WTC11 (cell line): ENCODE measurements around the gene PHYHIPL. TPM values are rescaled to one million over a fixed set of nuclear protein-coding genes. Genes with fewer than 3 reads are reported as not detected.

Source experiments
- ATAC-seq: fragments of 200-7000 bp; cut with Tn5 transposase; 2 replicates; pipeline ENCODE4 v1.10.0; 2021; ENCODE audit warnings: mild to moderate bottlenecking, moderate library complexity
- CTCF ChIA-PET: fragments of 300-600 bp; sonication (Branson Sonifier 250); formaldehyde crosslinking; loops from one replicate; lab custom pipeline; 2021; ENCODE audit warnings: antibody characterized with exemption; lab: Charles Lee
- POLR2A ChIA-PET: fragments of 350-600 bp; sonication (Branson Sonifier 250); formaldehyde crosslinking; loops from one replicate; lab custom pipeline; 2021; ENCODE audit warnings: antibody characterized with exemption; lab: Charles Lee
- DNase-seq: peaks from one replicate; pipeline ENCODE4 v3.0.0; 2021; ENCODE audit warnings: low spot score
- H3K27ac Mint-ChIP-seq: 2 replicates; pipeline ENCODE4 v1.8.0; 2021; ENCODE audit warnings: mixed read lengths
- H3K27me3 Mint-ChIP-seq: 2 replicates; pipeline ENCODE4 v1.8.0; 2021; ENCODE audit warnings: low read depth, mild to moderate bottlenecking, moderate library complexity, mixed read lengths
- H3K36me3 Mint-ChIP-seq: 2 replicates; pipeline ENCODE4 v1.8.0; 2021; ENCODE audit warnings: mixed read lengths
- H3K4me1 Mint-ChIP-seq: 2 replicates; pipeline ENCODE4 v1.8.0; 2022; ENCODE audit warnings: mixed read lengths
- H3K4me3 Mint-ChIP-seq: 2 replicates; pipeline ENCODE4 v1.8.0; 2021; ENCODE audit warnings: mild to moderate bottlenecking, moderate library complexity, mixed read lengths
- H3K9me3 Mint-ChIP-seq: 2 replicates; pipeline ENCODE4 v1.8.0; 2021; ENCODE audit warnings: mixed read lengths
- ATF1 ChIP-seq: sonication (generic); formaldehyde crosslinking; IDR thresholded peaks from 2 replicates; pipeline ENCODE4 v1.8.1; 2023; ENCODE audit warnings: mild to moderate bottlenecking, moderate library complexity, missing genetic modification reagents
- CREM ChIP-seq: sonication (generic); formaldehyde crosslinking; IDR thresholded peaks from 2 replicates; pipeline ENCODE4 v1.8.1; 2022; ENCODE audit warnings: mild to moderate bottlenecking, missing genetic modification reagents, moderate library complexity
- GTF2I ChIP-seq: fragments of 250-450 bp; sonication (Bioruptor Pico); conservative IDR thresholded peaks from 2 replicates; pipeline ENCODE4 v1.4.0; 2021; ENCODE audit warnings: mild to moderate bottlenecking
- MYBL2 ChIP-seq: sonication (generic); formaldehyde crosslinking; IDR thresholded peaks from 2 replicates; pipeline ENCODE4 v1.8.1; 2023; ENCODE audit warnings: mild to moderate bottlenecking, moderate library complexity, missing genetic modification reagents
- NFATC4 ChIP-seq: fragments of 250-450 bp; sonication (Bioruptor Pico); IDR thresholded peaks from 2 replicates; pipeline ENCODE4 v1.9.0; 2021; ENCODE audit warnings: mild to moderate bottlenecking
- NR1H2 ChIP-seq: sonication (generic); formaldehyde crosslinking; IDR thresholded peaks from 2 replicates; pipeline ENCODE4 v1.9.0; 2021; ENCODE audit warnings: mild to moderate bottlenecking, moderate library complexity, missing genetic modification reagents
- RELA ChIP-seq: sonication (generic); formaldehyde crosslinking; IDR thresholded peaks from 2 replicates; pipeline ENCODE4 v1.8.1; 2022; ENCODE audit warnings: missing genetic modification reagents, mild to moderate bottlenecking, borderline replicate concordance
- TEAD4 ChIP-seq: sonication (generic); formaldehyde crosslinking; IDR thresholded peaks from 2 replicates; pipeline ENCODE4 v1.8.0; 2022; ENCODE audit warnings: mild to moderate bottlenecking, missing genetic modification reagents
- ZNF232 ChIP-seq: sonication (generic); formaldehyde crosslinking; IDR thresholded peaks from 2 replicates; pipeline ENCODE4 v1.8.0; 2022; ENCODE audit warnings: mild to moderate bottlenecking, missing genetic modification reagents
- ZNF416 ChIP-seq: fragments of 250-450 bp; sonication (Bioruptor Pico); IDR thresholded peaks from 2 replicates; pipeline ENCODE4 v1.9.0; 2021; ENCODE audit warnings: mild to moderate bottlenecking, inconsistent platforms
- ZNF423 ChIP-seq: fragments of 250-450 bp; sonication (Bioruptor Pico); IDR thresholded peaks from 2 replicates; pipeline ENCODE4 v2.1.2; 2022; ENCODE audit warnings: mild to moderate bottlenecking, moderate library complexity
- total RNA-seq: library from RNA; stranded (reverse); gene quantifications from 3 replicates; pipeline ENCODE4 v1.2.3, GENCODE V29; 2021
- TF ChIP-seq, protein P1 (sequence below): sonication (generic); formaldehyde crosslinking; IDR thresholded peaks from 2 replicates; pipeline ENCODE4 v1.8.1; 2023; ENCODE audit warnings: mild to moderate bottlenecking, missing genetic modification reagents, moderate library complexity
- TF ChIP-seq, protein P2 (sequence below): sonication (generic); formaldehyde crosslinking; IDR thresholded peaks from 2 replicates; pipeline ENCODE4 v1.8.0; 2022; ENCODE audit warnings: missing genetic modification reagents
- TF ChIP-seq, protein P3 (sequence below): sonication (generic); formaldehyde crosslinking; IDR thresholded peaks from 2 replicates; pipeline ENCODE4 v1.8.1; 2023; ENCODE audit warnings: mild to moderate bottlenecking, missing genetic modification reagents, moderate library complexity
- TF ChIP-seq, protein P4 (sequence below): sonication (generic); formaldehyde crosslinking; IDR thresholded peaks from 2 replicates; pipeline ENCODE4 v1.8.0; 2023; ENCODE audit warnings: mild to moderate bottlenecking, missing genetic modification reagents
- TF ChIP-seq, protein P5 (sequence below): sonication (generic); formaldehyde crosslinking; IDR thresholded peaks from 2 replicates; pipeline ENCODE4 v1.8.1; 2022; ENCODE audit warnings: mild to moderate bottlenecking, missing genetic modification reagents, moderate library complexity, borderline replicate concordance
- TF ChIP-seq, protein P6 (sequence below): sonication (generic); formaldehyde crosslinking; IDR thresholded peaks from 2 replicates; pipeline ENCODE4 v1.8.1; 2023; ENCODE audit warnings: mild to moderate bottlenecking, missing genetic modification reagents
- TF ChIP-seq, protein P7 (sequence below): sonication (generic); formaldehyde crosslinking; IDR thresholded peaks from 2 replicates; pipeline ENCODE4 v1.8.1; 2023; ENCODE audit warnings: mild to moderate bottlenecking, missing genetic modification reagents, borderline replicate concordance

PHYHIPL gene
- total RNA-seq, 1 experiment from 2014 or later = 0.13 TPM

DNA sequence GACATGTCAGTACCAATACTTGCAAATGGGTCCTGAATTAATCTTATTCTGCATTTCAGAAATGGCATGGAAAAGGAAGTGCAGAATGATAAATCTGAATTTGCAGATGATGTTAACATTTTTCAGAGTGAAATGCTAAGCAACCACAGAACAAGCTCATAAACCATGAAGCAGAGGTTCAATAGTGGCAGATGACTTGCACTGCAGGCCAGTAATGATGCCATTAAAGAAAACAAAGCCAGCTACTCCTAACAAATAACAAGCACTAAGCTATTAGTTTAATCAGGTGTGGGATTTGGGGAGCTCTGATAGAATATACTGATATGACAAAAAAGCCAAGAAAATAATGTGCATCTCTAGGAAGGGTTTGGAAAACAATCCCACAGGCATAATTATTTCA is 100.5 kb downstream of the PHYHIPL start (continued):
- TF ChIP-seq, protein P1, sequence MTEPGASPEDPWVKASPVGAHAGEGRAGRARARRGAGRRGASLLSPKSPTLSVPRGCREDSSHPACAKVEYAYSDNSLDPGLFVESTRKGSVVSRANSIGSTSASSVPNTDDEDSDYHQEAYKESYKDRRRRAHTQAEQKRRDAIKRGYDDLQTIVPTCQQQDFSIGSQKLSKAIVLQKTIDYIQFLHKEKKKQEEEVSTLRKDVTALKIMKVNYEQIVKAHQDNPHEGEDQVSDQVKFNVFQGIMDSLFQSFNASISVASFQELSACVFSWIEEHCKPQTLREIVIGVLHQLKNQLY (CRISPR knock-in tag) = no peak
- TF ChIP-seq, protein P2, sequence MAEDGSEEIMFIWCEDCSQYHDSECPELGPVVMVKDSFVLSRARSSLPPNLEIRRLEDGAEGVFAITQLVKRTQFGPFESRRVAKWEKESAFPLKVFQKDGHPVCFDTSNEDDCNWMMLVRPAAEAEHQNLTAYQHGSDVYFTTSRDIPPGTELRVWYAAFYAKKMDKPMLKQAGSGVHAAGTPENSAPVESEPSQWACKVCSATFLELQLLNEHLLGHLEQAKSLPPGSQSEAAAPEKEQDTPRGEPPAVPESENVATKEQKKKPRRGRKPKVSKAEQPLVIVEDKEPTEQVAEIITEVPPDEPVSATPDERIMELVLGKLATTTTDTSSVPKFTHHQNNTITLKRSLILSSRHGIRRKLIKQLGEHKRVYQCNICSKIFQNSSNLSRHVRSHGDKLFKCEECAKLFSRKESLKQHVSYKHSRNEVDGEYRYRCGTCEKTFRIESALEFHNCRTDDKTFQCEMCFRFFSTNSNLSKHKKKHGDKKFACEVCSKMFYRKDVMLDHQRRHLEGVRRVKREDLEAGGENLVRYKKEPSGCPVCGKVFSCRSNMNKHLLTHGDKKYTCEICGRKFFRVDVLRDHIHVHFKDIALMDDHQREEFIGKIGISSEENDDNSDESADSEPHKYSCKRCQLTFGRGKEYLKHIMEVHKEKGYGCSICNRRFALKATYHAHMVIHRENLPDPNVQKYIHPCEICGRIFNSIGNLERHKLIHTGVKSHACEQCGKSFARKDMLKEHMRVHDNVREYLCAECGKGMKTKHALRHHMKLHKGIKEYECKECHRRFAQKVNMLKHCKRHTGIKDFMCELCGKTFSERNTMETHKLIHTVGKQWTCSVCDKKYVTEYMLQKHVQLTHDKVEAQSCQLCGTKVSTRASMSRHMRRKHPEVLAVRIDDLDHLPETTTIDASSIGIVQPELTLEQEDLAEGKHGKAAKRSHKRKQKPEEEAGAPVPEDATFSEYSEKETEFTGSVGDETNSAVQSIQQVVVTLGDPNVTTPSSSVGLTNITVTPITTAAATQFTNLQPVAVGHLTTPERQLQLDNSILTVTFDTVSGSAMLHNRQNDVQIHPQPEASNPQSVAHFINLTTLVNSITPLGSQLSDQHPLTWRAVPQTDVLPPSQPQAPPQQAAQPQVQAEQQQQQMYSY (CRISPR knock-in tag) = no peak
- no peak for TF ChIP-seq MYBL2 (CRISPR knock-in tag)

DNA sequence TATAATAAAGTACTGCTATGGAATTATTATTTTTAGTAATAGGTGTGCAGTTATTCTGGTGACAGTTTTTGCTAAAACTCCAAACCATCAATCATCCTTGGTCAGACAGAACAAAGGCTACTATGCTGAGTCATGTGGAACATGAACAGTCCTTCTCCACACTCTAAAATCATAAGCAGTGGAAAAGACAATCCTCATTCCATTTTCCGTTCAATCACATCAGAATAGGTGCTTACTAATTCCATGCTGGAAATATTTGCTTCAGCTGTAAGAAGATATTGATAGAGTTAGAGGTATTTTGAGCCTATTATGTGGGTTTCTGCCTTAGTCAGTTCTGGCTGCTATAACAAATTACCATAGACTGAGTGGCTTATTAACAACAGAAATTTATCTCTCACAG is 103.0 kb downstream of the PHYHIPL start:
- Mint-ChIP-seq H3K9me3 (0 out of 2 replicates have a peak, but pooled peaks cover 7% of the 10 kb centered on the region), H3K4me3 (no peak overlapping the region), H3K27me3 (no peaks in the 10 kb centered on the region), H3K36me3 (no peaks in the 10 kb centered on the region), H3K27ac (no peak overlapping the region), H3K4me1 (peaks cover 18% of the 10 kb centered on the region)
- ATAC-seq (no peak), DNase-seq (no peak)
- TF ChIP-seq, protein P3, sequence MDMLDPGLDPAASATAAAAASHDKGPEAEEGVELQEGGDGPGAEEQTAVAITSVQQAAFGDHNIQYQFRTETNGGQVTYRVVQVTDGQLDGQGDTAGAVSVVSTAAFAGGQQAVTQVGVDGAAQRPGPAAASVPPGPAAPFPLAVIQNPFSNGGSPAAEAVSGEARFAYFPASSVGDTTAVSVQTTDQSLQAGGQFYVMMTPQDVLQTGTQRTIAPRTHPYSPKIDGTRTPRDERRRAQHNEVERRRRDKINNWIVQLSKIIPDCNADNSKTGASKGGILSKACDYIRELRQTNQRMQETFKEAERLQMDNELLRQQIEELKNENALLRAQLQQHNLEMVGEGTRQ (CRISPR knock-in tag) = no peak
- no peak for TF ChIP-seq TEAD4 (CRISPR knock-in tag)
- TF ChIP-seq NFATC4 (CRISPR knock-in tag) = no peak
- no peak for TF ChIP-seq ZNF423 (CRISPR knock-in tag)
- TF ChIP-seq ZNF416 (CRISPR knock-in tag) = no peak
- no peak for TF ChIP-seq RELA (CRISPR knock-in tag)
- TF ChIP-seq, protein P4, sequence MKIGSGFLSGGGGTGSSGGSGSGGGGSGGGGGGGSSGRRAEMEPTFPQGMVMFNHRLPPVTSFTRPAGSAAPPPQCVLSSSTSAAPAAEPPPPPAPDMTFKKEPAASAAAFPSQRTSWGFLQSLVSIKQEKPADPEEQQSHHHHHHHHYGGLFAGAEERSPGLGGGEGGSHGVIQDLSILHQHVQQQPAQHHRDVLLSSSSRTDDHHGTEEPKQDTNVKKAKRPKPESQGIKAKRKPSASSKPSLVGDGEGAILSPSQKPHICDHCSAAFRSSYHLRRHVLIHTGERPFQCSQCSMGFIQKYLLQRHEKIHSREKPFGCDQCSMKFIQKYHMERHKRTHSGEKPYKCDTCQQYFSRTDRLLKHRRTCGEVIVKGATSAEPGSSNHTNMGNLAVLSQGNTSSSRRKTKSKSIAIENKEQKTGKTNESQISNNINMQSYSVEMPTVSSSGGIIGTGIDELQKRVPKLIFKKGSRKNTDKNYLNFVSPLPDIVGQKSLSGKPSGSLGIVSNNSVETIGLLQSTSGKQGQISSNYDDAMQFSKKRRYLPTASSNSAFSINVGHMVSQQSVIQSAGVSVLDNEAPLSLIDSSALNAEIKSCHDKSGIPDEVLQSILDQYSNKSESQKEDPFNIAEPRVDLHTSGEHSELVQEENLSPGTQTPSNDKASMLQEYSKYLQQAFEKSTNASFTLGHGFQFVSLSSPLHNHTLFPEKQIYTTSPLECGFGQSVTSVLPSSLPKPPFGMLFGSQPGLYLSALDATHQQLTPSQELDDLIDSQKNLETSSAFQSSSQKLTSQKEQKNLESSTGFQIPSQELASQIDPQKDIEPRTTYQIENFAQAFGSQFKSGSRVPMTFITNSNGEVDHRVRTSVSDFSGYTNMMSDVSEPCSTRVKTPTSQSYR (CRISPR knock-in tag) = no peak
- TF ChIP-seq, protein P5, sequence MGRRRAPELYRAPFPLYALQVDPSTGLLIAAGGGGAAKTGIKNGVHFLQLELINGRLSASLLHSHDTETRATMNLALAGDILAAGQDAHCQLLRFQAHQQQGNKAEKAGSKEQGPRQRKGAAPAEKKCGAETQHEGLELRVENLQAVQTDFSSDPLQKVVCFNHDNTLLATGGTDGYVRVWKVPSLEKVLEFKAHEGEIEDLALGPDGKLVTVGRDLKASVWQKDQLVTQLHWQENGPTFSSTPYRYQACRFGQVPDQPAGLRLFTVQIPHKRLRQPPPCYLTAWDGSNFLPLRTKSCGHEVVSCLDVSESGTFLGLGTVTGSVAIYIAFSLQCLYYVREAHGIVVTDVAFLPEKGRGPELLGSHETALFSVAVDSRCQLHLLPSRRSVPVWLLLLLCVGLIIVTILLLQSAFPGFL = no peak
- TF ChIP-seq CREM (CRISPR knock-in tag) = no peak
- no peak for TF ChIP-seq ATF1
- TF ChIP-seq, protein P6, sequence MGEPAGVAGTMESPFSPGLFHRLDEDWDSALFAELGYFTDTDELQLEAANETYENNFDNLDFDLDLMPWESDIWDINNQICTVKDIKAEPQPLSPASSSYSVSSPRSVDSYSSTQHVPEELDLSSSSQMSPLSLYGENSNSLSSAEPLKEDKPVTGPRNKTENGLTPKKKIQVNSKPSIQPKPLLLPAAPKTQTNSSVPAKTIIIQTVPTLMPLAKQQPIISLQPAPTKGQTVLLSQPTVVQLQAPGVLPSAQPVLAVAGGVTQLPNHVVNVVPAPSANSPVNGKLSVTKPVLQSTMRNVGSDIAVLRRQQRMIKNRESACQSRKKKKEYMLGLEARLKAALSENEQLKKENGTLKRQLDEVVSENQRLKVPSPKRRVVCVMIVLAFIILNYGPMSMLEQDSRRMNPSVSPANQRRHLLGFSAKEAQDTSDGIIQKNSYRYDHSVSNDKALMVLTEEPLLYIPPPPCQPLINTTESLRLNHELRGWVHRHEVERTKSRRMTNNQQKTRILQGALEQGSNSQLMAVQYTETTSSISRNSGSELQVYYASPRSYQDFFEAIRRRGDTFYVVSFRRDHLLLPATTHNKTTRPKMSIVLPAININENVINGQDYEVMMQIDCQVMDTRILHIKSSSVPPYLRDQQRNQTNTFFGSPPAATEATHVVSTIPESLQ = no peak
- TF ChIP-seq ZNF232 (CRISPR knock-in tag) = no peak
- no peak for TF ChIP-seq GTF2I (CRISPR knock-in tag)
- no peak for TF ChIP-seq NR1H2 (CRISPR knock-in tag)
- TF ChIP-seq, protein P7, sequence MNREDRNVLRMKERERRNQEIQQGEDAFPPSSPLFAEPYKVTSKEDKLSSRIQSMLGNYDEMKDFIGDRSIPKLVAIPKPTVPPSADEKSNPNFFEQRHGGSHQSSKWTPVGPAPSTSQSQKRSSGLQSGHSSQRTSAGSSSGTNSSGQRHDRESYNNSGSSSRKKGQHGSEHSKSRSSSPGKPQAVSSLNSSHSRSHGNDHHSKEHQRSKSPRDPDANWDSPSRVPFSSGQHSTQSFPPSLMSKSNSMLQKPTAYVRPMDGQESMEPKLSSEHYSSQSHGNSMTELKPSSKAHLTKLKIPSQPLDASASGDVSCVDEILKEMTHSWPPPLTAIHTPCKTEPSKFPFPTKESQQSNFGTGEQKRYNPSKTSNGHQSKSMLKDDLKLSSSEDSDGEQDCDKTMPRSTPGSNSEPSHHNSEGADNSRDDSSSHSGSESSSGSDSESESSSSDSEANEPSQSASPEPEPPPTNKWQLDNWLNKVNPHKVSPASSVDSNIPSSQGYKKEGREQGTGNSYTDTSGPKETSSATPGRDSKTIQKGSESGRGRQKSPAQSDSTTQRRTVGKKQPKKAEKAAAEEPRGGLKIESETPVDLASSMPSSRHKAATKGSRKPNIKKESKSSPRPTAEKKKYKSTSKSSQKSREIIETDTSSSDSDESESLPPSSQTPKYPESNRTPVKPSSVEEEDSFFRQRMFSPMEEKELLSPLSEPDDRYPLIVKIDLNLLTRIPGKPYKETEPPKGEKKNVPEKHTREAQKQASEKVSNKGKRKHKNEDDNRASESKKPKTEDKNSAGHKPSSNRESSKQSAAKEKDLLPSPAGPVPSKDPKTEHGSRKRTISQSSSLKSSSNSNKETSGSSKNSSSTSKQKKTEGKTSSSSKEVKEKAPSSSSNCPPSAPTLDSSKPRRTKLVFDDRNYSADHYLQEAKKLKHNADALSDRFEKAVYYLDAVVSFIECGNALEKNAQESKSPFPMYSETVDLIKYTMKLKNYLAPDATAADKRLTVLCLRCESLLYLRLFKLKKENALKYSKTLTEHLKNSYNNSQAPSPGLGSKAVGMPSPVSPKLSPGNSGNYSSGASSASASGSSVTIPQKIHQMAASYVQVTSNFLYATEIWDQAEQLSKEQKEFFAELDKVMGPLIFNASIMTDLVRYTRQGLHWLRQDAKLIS (CRISPR knock-in tag) = no peak
- ChIA-PET CTCF (no interaction called here), POLR2A (no interaction called here)
